ENCODE data around the gene GSX1.
"Not testable (repeated sequence)": the region's sequence is repeated elsewhere in the genome, so short reads cannot be mapped to it uniquely, and the experiment has no call there.

Gene GSX1

GRCh38 chr13:27792393-27793218, at the start of gene GSX1:
TSS of gene GSX1 (plus strand) at chr13:27792483. CDS start at chr13:27792691, 208 bp downstream.
- peak; percentile 69 for DNase-seq

- no peak for DNase-seq
Measured at GRCh38 chr13:27744801-27745200, 47.5 kb upstream of the GSX1 start.

GRCh38 chr13:27745301-27745700, 47.0 kb upstream of the GSX1 start:
- no peak for DNase-seq

- not testable (repeated sequence) for DNase-seq
Measured at GRCh38 chr13:27748143-27748542, 44.1 kb upstream of the GSX1 start.

- no peak for DNase-seq
Measured at GRCh38 chr13:27751953-27752532, 40.2 kb upstream of the GSX1 start.

- DNase-seq, result no peak
Measured at GRCh38 chr13:27765650-27766049, 26.6 kb upstream of the GSX1 start.

- DNase-seq, result peak; percentile 59
Measured at GRCh38 chr13:27770809-27771208, 21.5 kb upstream of the GSX1 start.

- DNase-seq, result no peak
Measured at GRCh38 chr13:27772651-27773425, 19.4 kb upstream of the GSX1 start.

GRCh38 chr13:27774169-27774568, 18.1 kb upstream of the GSX1 start:
- DNase-seq, result no peak

GRCh38 chr13:27774651-27775050, 17.6 kb upstream of the GSX1 start:
- no peak for DNase-seq

GRCh38 chr13:27775943-27776342, 16.3 kb upstream of the GSX1 start:
- DNase-seq, result no peak

GRCh38 chr13:27782151-27782550, 10.1 kb upstream of the GSX1 start:
- DNase-seq, result no peak

GRCh38 chr13:27783111-27783510, 9.2 kb upstream of the GSX1 start:
- DNase-seq, result peak; percentile 27

- no peak for DNase-seq
Measured at GRCh38 chr13:27788271-27788670, 4.0 kb upstream of the GSX1 start.

- no peak for DNase-seq
Measured at GRCh38 chr13:27789153-27789494, 3.2 kb upstream of the GSX1 start.

GRCh38 chr13:27789495-27790303, 2.6 kb upstream of the GSX1 start:
- no peak for DNase-seq

- DNase-seq, result peak; percentile 60
Measured at GRCh38 chr13:27790523-27790922, 1.8 kb upstream of the GSX1 start.

GRCh38 chr13:27791146-27791900, 960 bp upstream of the GSX1 start:
- DNase-seq, result peak; percentile 72

- peak; percentile 65 for DNase-seq
Measured at GRCh38 chr13:27791901-27792392, 336 bp upstream of the GSX1 start.

GRCh38 chr13:27793507-27794367, 1.5 kb downstream of the GSX1 start:
- peak; percentile 58 for DNase-seq

GRCh38 chr13:27794368-27794691, 2.0 kb downstream of the GSX1 start:
- DNase-seq, result no peak
